Measurements from ENCODE around the gene CLEC4A.
"Not testable (repeated sequence)": the region's sequence is repeated elsewhere in the genome, so short reads cannot be mapped to it uniquely, and the experiment has no call there.

The CLEC4A gene

GRCh38 chr12:8146442-8146771 is 23.0 kb downstream of the CLEC4A start:
- H3K4me3 ChIP-seq (ENCODE audit: low read depth, low read length) = no peak overlapping the region
- no peak for DNase-seq (ENCODE audit: low read depth)
- TF ChIP-seq, protein P1, sequence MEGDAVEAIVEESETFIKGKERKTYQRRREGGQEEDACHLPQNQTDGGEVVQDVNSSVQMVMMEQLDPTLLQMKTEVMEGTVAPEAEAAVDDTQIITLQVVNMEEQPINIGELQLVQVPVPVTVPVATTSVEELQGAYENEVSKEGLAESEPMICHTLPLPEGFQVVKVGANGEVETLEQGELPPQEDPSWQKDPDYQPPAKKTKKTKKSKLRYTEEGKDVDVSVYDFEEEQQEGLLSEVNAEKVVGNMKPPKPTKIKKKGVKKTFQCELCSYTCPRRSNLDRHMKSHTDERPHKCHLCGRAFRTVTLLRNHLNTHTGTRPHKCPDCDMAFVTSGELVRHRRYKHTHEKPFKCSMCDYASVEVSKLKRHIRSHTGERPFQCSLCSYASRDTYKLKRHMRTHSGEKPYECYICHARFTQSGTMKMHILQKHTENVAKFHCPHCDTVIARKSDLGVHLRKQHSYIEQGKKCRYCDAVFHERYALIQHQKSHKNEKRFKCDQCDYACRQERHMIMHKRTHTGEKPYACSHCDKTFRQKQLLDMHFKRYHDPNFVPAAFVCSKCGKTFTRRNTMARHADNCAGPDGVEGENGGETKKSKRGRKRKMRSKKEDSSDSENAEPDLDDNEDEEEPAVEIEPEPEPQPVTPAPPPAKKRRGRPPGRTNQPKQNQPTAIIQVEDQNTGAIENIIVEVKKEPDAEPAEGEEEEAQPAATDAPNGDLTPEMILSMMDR (IDR thresholded peaks at IDR 0.05; ENCODE audit: low read depth, low read length) = no peak
- TF ChIP-seq POLR2A (IDR thresholded peaks at IDR 0.05; ENCODE audit: extremely low read depth, insufficient read length) = no peak
- TF ChIP-seq MYC (IDR thresholded peaks at IDR 0.05; ENCODE audit: low read depth, low read length) = no peak
- no peak for TF ChIP-seq MAX (IDR thresholded peaks at IDR 0.05; ENCODE audit: low read depth, low read length)

DNA sequence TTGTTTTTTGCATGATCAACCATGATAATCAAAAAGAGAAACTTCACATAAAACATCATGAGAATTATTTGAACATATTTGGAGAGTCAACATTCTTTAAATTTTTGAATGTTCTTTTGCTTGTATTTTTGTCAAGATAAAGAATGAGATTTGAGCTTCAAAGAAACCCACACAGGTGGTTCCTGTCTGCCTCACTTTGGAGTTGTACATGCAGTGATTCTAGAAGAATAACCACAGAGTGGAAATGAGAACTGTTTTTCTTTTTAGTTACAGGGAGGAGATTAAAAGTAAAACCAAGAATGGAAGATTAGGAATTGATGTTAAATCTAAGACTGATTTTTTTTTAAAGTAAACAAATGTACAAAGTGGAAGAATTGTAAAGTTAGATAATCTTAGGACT is 31.1 kb downstream of the CLEC4A start:
- TF ChIP-seq POLR2A (IDR thresholded peaks at IDR 0.05; ENCODE audit: extremely low read depth, insufficient read length) (no peak), MYC (IDR thresholded peaks at IDR 0.05; ENCODE audit: low read depth, low read length) (no peak), MAX (IDR thresholded peaks at IDR 0.05; ENCODE audit: low read depth, low read length) (no peak)
- TF ChIP-seq, protein P1 (IDR thresholded peaks at IDR 0.05; ENCODE audit: low read depth, low read length) = no peak
- no peak overlapping the region for H3K4me3 ChIP-seq (ENCODE audit: low read depth, low read length)
- no peak for DNase-seq (ENCODE audit: low read depth)

DNA sequence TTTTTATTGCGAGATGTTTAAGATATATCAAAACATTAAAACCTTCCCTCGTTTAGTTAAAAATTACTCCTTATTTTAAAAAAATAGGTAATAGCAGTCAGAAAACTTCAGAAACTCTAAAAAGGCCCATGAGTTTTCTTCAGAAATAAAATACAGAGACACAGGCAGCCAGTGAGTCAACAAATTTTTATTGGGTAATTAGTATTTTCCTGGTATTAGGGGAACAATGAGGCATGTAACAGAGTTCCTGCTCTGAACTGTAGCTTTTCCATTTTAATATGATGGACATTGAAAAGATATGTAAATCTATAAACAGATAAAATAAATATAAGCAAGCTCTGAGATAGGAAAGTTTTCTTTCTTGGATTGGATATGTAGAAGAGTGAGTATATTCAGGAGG is 33.0 kb downstream of the CLEC4A start:
- no peak overlapping the region for H3K4me3 ChIP-seq (ENCODE audit: low read depth, low read length)

GRCh38 chr12:8156845-8157244 is 33.4 kb downstream of the CLEC4A start, which contains the start of gene ZNF705A:
ZNF705A (plus strand) TSS chr12:8157015; CDS start chr12:8172626, 15,611 bp downstream.
- no peak within 1 kb of the TSS for H3K4me3 ChIP-seq (ENCODE audit: low read depth, low read length)
- TF ChIP-seq MAX (IDR thresholded peaks at IDR 0.05; ENCODE audit: low read depth, low read length) (0 out of 2 replicates have a peak, but pooled peaks have one; percentile 7), MYC (IDR thresholded peaks at IDR 0.05; ENCODE audit: low read depth, low read length) (no peak; the same call in 1 of the 2 replicates)
- peak; percentile 72 for DNase-seq (ENCODE audit: low read depth)

More for the DNA sequence above, 33.0 kb downstream of the CLEC4A start:
- no peak for DNase-seq (ENCODE audit: low read depth)
- TF ChIP-seq MAX (IDR thresholded peaks at IDR 0.05; ENCODE audit: low read depth, low read length) (no peak), POLR2A (IDR thresholded peaks at IDR 0.05; ENCODE audit: extremely low read depth, insufficient read length) (no peak), MYC (IDR thresholded peaks at IDR 0.05; ENCODE audit: low read depth, low read length) (no peak)
- TF ChIP-seq, protein P1 (IDR thresholded peaks at IDR 0.05; ENCODE audit: low read depth, low read length) = no peak

GRCh38 chr12:8157484-8158198 is 34.2 kb downstream of the CLEC4A start:
- no peak for DNase-seq (ENCODE audit: low read depth)
- TF ChIP-seq MYC (IDR thresholded peaks at IDR 0.05; ENCODE audit: low read depth, low read length) = no peak
- TF ChIP-seq, protein P1 (IDR thresholded peaks at IDR 0.05; ENCODE audit: low read depth, low read length) = no peak
- no peak for TF ChIP-seq POLR2A (IDR thresholded peaks at IDR 0.05; ENCODE audit: extremely low read depth, insufficient read length)
- no peak for TF ChIP-seq MAX (IDR thresholded peaks at IDR 0.05; ENCODE audit: low read depth, low read length)
- H3K4me3 ChIP-seq (ENCODE audit: low read depth, low read length) = no peak overlapping the region

GRCh38 chr12:8172911-8173310 is 49.5 kb downstream of the CLEC4A start:
- DNase-seq (ENCODE audit: low read depth); H3K4me3 ChIP-seq (ENCODE audit: low read depth, low read length): not testable (repeated sequence)

All from NB4 (cell line).